Endothelial cell of umbilical vein (primary cell): ENCODE measurements around the gene ALOX15B.

ENCODE experiments used
- FOS ChIP-seq: IDR thresholded peaks from 2 replicates; pipeline ENCODE4 v1.6.1; 2011; ENCODE audit warnings: mild to moderate bottlenecking, low read length, moderate library complexity, borderline replicate concordance; ENCODE audit not compliant: insufficient read depth
- JUN ChIP-seq: IDR thresholded peaks from 2 replicates; pipeline ENCODE4 v1.6.1; 2011; ENCODE audit warnings: borderline replicate concordance, low read depth; ENCODE audit not compliant: insufficient read length, insufficient read depth
- POLR2A ChIP-seq: IDR thresholded peaks from 2 replicates; pipeline ENCODE4 v1.6.1; 2012; ENCODE audit warnings: low read depth, mild to moderate bottlenecking, control low read depth, low read length
- POLR2AphosphoS5 ChIP-seq: IDR thresholded peaks from 2 replicates; pipeline ENCODE4 v1.6.1; 2012; ENCODE audit warnings: low read depth, mild to moderate bottlenecking, control low read depth, low read length, moderate library complexity; ENCODE audit not compliant: insufficient read depth
- TF ChIP-seq, protein P1 (sequence below), 2 donors: IDR thresholded peaks; 1 replicate in 1 of 2; 2 replicates in 1 of 2; pipeline ENCODE4 v1.5.1; 2011; ENCODE audit warnings: low read length in 2 of 2, mild to moderate bottlenecking in 2 of 2, moderate library complexity in 2 of 2, control low read depth in 1 of 2, inconsistent platforms in 1 of 2, low read depth in 1 of 2; ENCODE audit not compliant: insufficient read depth in 1 of 2; ENCODE audit errors: extremely low read depth in 1 of 2

DNA sequence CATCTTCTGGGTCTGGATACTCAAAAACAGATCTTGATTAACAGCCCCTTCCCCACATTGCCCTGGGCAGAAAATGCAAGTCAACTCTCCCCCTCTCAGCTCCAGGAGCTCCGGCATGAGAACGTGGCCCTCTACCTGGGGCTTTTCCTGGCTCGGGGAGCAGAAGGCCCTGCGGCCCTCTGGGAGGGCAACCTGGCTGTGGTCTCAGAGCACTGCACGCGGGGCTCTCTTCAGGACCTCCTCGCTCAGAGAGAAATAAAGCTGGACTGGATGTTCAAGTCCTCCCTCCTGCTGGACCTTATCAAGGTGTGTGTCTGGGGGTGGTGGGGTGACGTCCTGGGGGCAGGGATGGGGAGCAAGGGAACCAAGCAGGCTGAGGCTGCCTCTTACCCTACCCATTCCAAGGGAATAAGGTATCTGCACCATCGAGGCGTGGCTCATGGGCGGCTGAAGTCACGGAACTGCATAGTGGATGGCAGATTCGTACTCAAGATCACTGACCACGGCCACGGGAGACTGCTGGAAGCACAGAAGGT is 26.7 kb upstream of the ALOX15B start:
- TF ChIP-seq POLR2AphosphoS5 (no peak), FOS (no peak), POLR2A (no peak), JUN (no peak)
- TF ChIP-seq, protein P1, sequence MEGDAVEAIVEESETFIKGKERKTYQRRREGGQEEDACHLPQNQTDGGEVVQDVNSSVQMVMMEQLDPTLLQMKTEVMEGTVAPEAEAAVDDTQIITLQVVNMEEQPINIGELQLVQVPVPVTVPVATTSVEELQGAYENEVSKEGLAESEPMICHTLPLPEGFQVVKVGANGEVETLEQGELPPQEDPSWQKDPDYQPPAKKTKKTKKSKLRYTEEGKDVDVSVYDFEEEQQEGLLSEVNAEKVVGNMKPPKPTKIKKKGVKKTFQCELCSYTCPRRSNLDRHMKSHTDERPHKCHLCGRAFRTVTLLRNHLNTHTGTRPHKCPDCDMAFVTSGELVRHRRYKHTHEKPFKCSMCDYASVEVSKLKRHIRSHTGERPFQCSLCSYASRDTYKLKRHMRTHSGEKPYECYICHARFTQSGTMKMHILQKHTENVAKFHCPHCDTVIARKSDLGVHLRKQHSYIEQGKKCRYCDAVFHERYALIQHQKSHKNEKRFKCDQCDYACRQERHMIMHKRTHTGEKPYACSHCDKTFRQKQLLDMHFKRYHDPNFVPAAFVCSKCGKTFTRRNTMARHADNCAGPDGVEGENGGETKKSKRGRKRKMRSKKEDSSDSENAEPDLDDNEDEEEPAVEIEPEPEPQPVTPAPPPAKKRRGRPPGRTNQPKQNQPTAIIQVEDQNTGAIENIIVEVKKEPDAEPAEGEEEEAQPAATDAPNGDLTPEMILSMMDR (IDR thresholded peaks at IDR 0.05; ENCODE audit: extremely low read depth in 1 of 2, insufficient read depth in 1 of 2, low read depth in 1 of 2, low read length in 2 of 2): no peak
